ENCODE data around the gene GARRE1. TPM values are rescaled to one million over a fixed set of nuclear protein-coding genes. Genes with fewer than 3 reads are reported as not detected.

GARRE1 gene
- total and polyA plus RNA-seq, 2 of the 4 experiments (the other 2 are of a cell fraction), result 13.8 to 16.9 TPM

DNA sequence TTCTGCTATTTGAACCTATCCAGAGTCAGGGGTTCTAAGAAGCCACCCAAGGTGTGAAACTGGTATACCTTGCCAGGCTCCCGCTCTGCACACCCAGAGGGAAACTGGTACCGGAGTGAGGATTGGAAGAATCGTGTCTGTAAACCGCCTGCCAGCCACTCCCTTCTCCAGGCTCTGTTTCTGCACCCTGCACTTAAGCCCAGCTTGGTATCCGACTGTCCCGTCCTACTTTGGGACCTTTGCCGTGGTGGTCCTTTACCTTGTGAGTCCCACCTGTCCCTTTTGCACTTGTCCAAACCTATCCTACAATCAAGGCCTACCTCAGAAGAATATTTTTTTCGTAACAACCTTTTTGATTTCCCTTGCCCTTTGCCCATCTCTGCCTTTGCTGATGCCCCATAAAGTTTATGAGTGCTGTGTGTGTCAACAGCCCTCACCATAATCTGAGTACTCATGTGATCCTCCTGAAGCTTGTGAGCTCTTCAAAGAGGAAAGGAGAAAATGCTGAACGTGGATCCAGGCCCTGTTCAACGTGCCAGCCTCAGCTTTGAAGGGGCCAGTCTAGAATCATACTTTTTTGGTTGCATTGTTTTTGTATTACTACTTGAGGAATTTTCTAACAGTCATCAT, 44.7 kb downstream of the GARRE1 start:
- ChIA-PET CTCF (no interaction called here), POLR2A (ENCODE audit: unreplicated experiment) (no interaction called here)
- H3K18ac ChIP-seq (ENCODE audit: low read depth, low read length), result no peak overlapping the region
- H4K91ac ChIP-seq (ENCODE audit: insufficient read depth, low read depth, low read length), result no peak overlapping the region
- peaks cover 11% of the 10 kb centered on the region for H3K36me3 ChIP-seq (ENCODE audit: control insufficient read depth, insufficient read depth, low read length)
- dilution Hi-C loops (cut with HindIII; ENCODE audit: low sequenced_read_pairs, unreplicated experiment), result no loop called here
- no peaks in the 10 kb centered on the region for H4K20me1 ChIP-seq (ENCODE audit: insufficient read depth, low read length)
- no peak for TF ChIP-seq NFE2L2 (IDR thresholded peaks at IDR 0.05; ENCODE audit: low read depth, low read length)
- TF ChIP-seq, protein P1, sequence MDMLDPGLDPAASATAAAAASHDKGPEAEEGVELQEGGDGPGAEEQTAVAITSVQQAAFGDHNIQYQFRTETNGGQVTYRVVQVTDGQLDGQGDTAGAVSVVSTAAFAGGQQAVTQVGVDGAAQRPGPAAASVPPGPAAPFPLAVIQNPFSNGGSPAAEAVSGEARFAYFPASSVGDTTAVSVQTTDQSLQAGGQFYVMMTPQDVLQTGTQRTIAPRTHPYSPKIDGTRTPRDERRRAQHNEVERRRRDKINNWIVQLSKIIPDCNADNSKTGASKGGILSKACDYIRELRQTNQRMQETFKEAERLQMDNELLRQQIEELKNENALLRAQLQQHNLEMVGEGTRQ (IDR thresholded peaks at IDR 0.05; ENCODE audit: low read depth, low read length), result no peak
- no peak for TF ChIP-seq BHLHE40 (IDR thresholded peaks at IDR 0.05; ENCODE audit: low read depth, low read length)
- TF ChIP-seq, protein P2, sequence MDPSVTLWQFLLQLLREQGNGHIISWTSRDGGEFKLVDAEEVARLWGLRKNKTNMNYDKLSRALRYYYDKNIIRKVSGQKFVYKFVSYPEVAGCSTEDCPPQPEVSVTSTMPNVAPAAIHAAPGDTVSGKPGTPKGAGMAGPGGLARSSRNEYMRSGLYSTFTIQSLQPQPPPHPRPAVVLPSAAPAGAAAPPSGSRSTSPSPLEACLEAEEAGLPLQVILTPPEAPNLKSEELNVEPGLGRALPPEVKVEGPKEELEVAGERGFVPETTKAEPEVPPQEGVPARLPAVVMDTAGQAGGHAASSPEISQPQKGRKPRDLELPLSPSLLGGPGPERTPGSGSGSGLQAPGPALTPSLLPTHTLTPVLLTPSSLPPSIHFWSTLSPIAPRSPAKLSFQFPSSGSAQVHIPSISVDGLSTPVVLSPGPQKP (IDR thresholded peaks at IDR 0.05; ENCODE audit: borderline replicate concordance, low read depth, low read length), result no peak
- no peak for TF ChIP-seq CHD1 (IDR thresholded peaks at IDR 0.05; ENCODE audit: low read depth, low read length)
- H2AK9ac ChIP-seq (replicated peaks; ENCODE audit: low read depth, low read length, poor library complexity), result peak overlapping the region; percentile 23
- no peak overlapping the region for H2AFZ ChIP-seq (replicated peaks; ENCODE audit: low read length, poor library complexity)
- no peak overlapping the region for H4K8ac ChIP-seq (ENCODE audit: low read depth in 2 of 2, low read length in 2 of 2)
- H3K23ac ChIP-seq (ENCODE audit: low read depth, low read length), result no peak overlapping the region; the same call in 1 of the 2 replicates
- in situ Hi-C loops (cut with MboI; ENCODE audit: low sequenced_read_pairs), result no loop called here
- ATAC-seq (ENCODE audit: low read depth) (no peak), DNase-seq (no peak)
- H2AK5ac ChIP-seq (ENCODE audit: low read depth, low read length), result 0 out of 2 replicates have a peak overlapping the region, but pooled peaks have one; percentile 18
- H3K4ac ChIP-seq (ENCODE audit: low read depth, low read length), result no peak overlapping the region
- no peaks in the 10 kb centered on the region for H3K4me1 ChIP-seq (ENCODE audit: control insufficient read depth, insufficient read depth, low read length)
- no peak overlapping the region for H3K9ac ChIP-seq (ENCODE audit: low read depth, low read length)
- H3K4me2 ChIP-seq (ENCODE audit: low read depth, low read length), result no peak overlapping the region
- H2BK120ac ChIP-seq (ENCODE audit: low read depth, low read length), result no peak overlapping the region
- H3K14ac ChIP-seq (replicated peaks; ENCODE audit: low read depth, low read length), result peak overlapping the region; percentile 52; the same call in 1 of the 2 replicates
- no peak overlapping the region for H3K4me3 ChIP-seq (ENCODE audit: insufficient read depth, low read depth, low read length)
- intact Hi-C loops (cut with micrococcal nuclease), result no loop called here
- no peak overlapping the region for H2BK15ac ChIP-seq (ENCODE audit: low read depth, low read length)
- no peaks in the 10 kb centered on the region for H3K9me3 ChIP-seq (ENCODE audit: control insufficient read depth, insufficient read depth, low read length)
- WGBS, 2 experiments (ENCODE audit: extremely low coverage in 2 of 2, insufficient read length in 1 of 2), result 100% methylated on average over 2 of the region's 10 CpGs; no CpG with 5 or more reads in 1 of the 2 experiments
- H3K27ac ChIP-seq (ENCODE audit: insufficient read depth, low read length), result no peak overlapping the region
- H4K5ac ChIP-seq (ENCODE audit: low read depth, low read length), result no peak overlapping the region
- H3K9me1 ChIP-seq (ENCODE audit: insufficient read depth, low read length), result peaks cover 12% of the 10 kb centered on the region; the same call in 1 of the 2 replicates
- H3K27me3 ChIP-seq (ENCODE audit: control insufficient read depth, insufficient read depth, low read length), result no peaks in the 10 kb centered on the region
- no TSS peak for BruUV-seq (replicated peaks)
- no peak overlapping the region for H2BK20ac ChIP-seq (ENCODE audit: low read depth, low read length)
- peaks cover 24 to 37% of the 10 kb centered on the region in 2 experiments for H3K79me1 ChIP-seq (ENCODE audit: low read depth in 1 of 2, low read length in 2 of 2)
- H2BK5ac ChIP-seq (ENCODE audit: low read depth, low read length, poor library complexity, severe bottlenecking), result no peak overlapping the region
- H3K56ac ChIP-seq (ENCODE audit: extremely low read depth, insufficient read depth, low read length), result no peak overlapping the region

All from IMR-90 (cell line).